HepG2 (cell line): ENCODE data around the gene IQCN. TPM values are rescaled to one million over a fixed set of nuclear protein-coding genes. Genes with fewer than 3 reads are reported as not detected.
A peak's percentile ranks its signal among the peaks of the same experiment; 100 is the strongest.

Experiments
- CCAR2 ChIP-seq: fragments of 200-400 bp; formaldehyde crosslinking; optimal IDR thresholded peaks from 2 replicates; pipeline ENCODE3; 2018; ENCODE audit warnings: low read depth, mild to moderate bottlenecking, low read length, moderate library complexity
- CCDC6 ChIP-seq: sonication (generic); formaldehyde crosslinking; IDR thresholded peaks from 2 replicates; pipeline ENCODE4 v1.8.1; 2022; ENCODE audit warnings: mild to moderate bottlenecking, missing genetic modification reagents, moderate library complexity
- CENPT ChIP-seq: sonication (generic); formaldehyde crosslinking; IDR thresholded peaks from 2 replicates; pipeline ENCODE4 v1.8.0; 2022; ENCODE audit warnings: low read depth, mild to moderate bottlenecking, moderate library complexity, missing genetic modification reagents
- HDAC6 ChIP-seq: fragments of 200-600 bp; sonication (generic); IDR thresholded peaks from 2 replicates; pipeline ENCODE4 v1.7.0; 2017; ENCODE audit warnings: mild to moderate bottlenecking, antibody characterized with exemption, low read length, low read depth
- IKZF1 ChIP-seq: fragments of 450-650 bp; IDR thresholded peaks from 2 replicates; pipeline ENCODE4 v1.7.1; 2016
- IRX3 ChIP-seq: sonication (generic); formaldehyde crosslinking; IDR thresholded peaks from 2 replicates; pipeline ENCODE4 v1.8.1; 2023; ENCODE audit warnings: mild to moderate bottlenecking, low read depth, missing genetic modification reagents, borderline replicate concordance
- KAT8 ChIP-seq: IDR thresholded peaks from 2 replicates; pipeline ENCODE4 v1.6.1; 2016; ENCODE audit warnings: missing genetic modification reagents, missing compliant biosample characterization
- MLLT10 ChIP-seq: sonication (generic); formaldehyde crosslinking; IDR thresholded peaks from 2 replicates; pipeline ENCODE4 v1.4.0; 2020; ENCODE audit warnings: missing genetic modification reagents
- NFYB ChIP-seq: sonication (generic); formaldehyde crosslinking; IDR thresholded peaks from 2 replicates; pipeline ENCODE4 v1.4.0; 2020; ENCODE audit warnings: missing genetic modification reagents
- POLR2AphosphoS5 ChIP-seq: IDR thresholded peaks from 2 replicates; pipeline ENCODE4 v1.6.1; 2012; ENCODE audit warnings: low read depth, low read length
- RBAK ChIP-seq: sonication (generic); formaldehyde crosslinking; IDR thresholded peaks from 2 replicates; pipeline ENCODE4 v1.5.1; 2020; ENCODE audit warnings: mild to moderate bottlenecking, missing genetic modification reagents
- SUZ12 ChIP-seq: fragments of 150-350 bp; IDR thresholded peaks from 2 replicates; pipeline ENCODE4 v1.6.1; 2014; ENCODE audit warnings: low read depth, low read length
- TEAD2 ChIP-seq: sonication (generic); formaldehyde crosslinking; IDR thresholded peaks from 2 replicates; pipeline ENCODE4 v1.9.0; 2021; ENCODE audit warnings: missing genetic modification reagents
- ZFP62 ChIP-seq: sonication (generic); formaldehyde crosslinking; IDR thresholded peaks from 2 replicates; pipeline ENCODE4 v1.4.0; 2020; ENCODE audit warnings: missing genetic modification reagents
- ZKSCAN8 ChIP-seq: IDR thresholded peaks from 2 replicates; pipeline ENCODE4 v1.6.1; 2016; ENCODE audit warnings: borderline replicate concordance, missing genetic modification reagents, missing compliant biosample characterization
- ZNF10 ChIP-seq: sonication (generic); formaldehyde crosslinking; IDR thresholded peaks from 2 replicates; pipeline ENCODE4 v1.4.0; 2020; ENCODE audit warnings: mild to moderate bottlenecking, low read depth, missing genetic modification reagents, borderline replicate concordance
- ZNF549 ChIP-seq: sonication (generic); formaldehyde crosslinking; IDR thresholded peaks from 2 replicates; pipeline ENCODE4 v1.5.0; 2020; ENCODE audit warnings: missing genetic modification reagents
- ZNF644 ChIP-seq: IDR thresholded peaks from 2 replicates; pipeline ENCODE4 v1.6.1; 2016; ENCODE audit warnings: low read depth
- ZNF773 ChIP-seq: sonication (generic); formaldehyde crosslinking; IDR thresholded peaks from 2 replicates; pipeline ENCODE4 v1.4.0; 2020; ENCODE audit warnings: missing genetic modification reagents, borderline replicate concordance
- polyA plus RNA-seq, 8 experiments: library from polyadenylated mRNA; depleted of rRNA in 3 of 8; stranded (reverse) in 7 of 8; unstranded in 1 of 8; fragments of >200 nt; fragmentation: Illumina TruSeq in 4 of 8; extraction: Trizol in 4 of 8; gene quantifications; 2 replicates each; pipeline versions ENCODE4 v1.2.1 to v1.2.3, GENCODE V29; 2011 to 2016; ENCODE audit warnings: low read depth in 4 of 8, missing spikeins in 1 of 8, mixed read lengths in 1 of 8; ENCODE audit not compliant: insufficient read depth in 1 of 8
- total RNA-seq, 5 experiments: library from RNA; depleted of rRNA; stranded (reverse); fragments of >200 nt; fragmentation: Illumina TruSeq; extraction: Trizol; gene quantifications; 2 replicates each; pipeline ENCODE4 v1.2.3, GENCODE V29; 2016; ENCODE audit warnings: low read depth in 1 of 5
- TF ChIP-seq, protein P1 (sequence below): sonication (generic); formaldehyde crosslinking; IDR thresholded peaks from 2 replicates; pipeline ENCODE4 v1.4.0; 2020; ENCODE audit warnings: missing genetic modification reagents
- TF ChIP-seq, protein P2 (sequence below): sonication (generic); formaldehyde crosslinking; IDR thresholded peaks from 2 replicates; pipeline ENCODE4 v1.5.1; 2020; ENCODE audit warnings: mild to moderate bottlenecking, missing genetic modification reagents, borderline replicate concordance
- TF ChIP-seq, protein P3 (sequence below): IDR thresholded peaks from 2 replicates; pipeline ENCODE4 v1.6.1; 2016
- TF ChIP-seq, protein P4 (sequence below): sonication (generic); formaldehyde crosslinking; IDR thresholded peaks from 2 replicates; pipeline ENCODE4 v1.5.0; 2020; ENCODE audit warnings: mild to moderate bottlenecking, missing genetic modification reagents

Gene IQCN
- total and polyA plus RNA-seq, 2 of the 13 experiments (the other 11 are each of a cell fraction or from before 2014, with no cell fraction given) = 0.04 to 0.18 TPM

DNA sequence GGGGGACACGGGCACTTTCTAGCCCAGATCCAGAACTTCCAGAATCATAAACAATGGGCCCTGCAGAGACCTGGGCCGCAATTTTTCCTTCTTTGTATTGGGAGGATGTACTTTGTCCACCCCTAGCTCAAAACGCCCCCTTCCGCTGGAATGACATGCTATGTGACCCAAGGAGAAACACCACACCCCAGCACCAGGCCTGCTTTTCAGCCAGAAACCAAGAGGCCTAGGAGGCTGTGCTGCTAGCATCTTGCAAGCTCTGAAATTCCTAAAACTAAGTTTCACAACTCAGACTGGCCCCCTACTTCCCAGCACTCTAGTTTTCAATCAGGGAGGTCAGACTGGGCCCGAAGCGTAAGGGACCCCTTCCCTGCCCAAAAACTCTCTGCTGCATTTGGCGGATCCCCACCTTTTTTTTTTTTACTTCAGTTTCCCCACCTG lies 48.1 kb upstream of the IQCN start (continued):
- TF ChIP-seq, protein P1, sequence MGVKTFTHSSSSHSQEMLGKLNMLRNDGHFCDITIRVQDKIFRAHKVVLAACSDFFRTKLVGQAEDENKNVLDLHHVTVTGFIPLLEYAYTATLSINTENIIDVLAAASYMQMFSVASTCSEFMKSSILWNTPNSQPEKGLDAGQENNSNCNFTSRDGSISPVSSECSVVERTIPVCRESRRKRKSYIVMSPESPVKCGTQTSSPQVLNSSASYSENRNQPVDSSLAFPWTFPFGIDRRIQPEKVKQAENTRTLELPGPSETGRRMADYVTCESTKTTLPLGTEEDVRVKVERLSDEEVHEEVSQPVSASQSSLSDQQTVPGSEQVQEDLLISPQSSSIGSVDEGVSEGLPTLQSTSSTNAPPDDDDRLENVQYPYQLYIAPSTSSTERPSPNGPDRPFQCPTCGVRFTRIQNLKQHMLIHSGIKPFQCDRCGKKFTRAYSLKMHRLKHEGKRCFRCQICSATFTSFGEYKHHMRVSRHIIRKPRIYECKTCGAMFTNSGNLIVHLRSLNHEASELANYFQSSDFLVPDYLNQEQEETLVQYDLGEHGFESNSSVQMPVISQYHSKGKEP (CRISPR knock-in tag) = no peak
- no peak for TF ChIP-seq RBAK (CRISPR knock-in tag)
- TF ChIP-seq ZNF10 (CRISPR knock-in tag) = no peak
- TF ChIP-seq ZKSCAN8 (CRISPR knock-in tag) = no peak
- no peak for TF ChIP-seq ZNF773 (CRISPR knock-in tag)
- TF ChIP-seq, protein P2, sequence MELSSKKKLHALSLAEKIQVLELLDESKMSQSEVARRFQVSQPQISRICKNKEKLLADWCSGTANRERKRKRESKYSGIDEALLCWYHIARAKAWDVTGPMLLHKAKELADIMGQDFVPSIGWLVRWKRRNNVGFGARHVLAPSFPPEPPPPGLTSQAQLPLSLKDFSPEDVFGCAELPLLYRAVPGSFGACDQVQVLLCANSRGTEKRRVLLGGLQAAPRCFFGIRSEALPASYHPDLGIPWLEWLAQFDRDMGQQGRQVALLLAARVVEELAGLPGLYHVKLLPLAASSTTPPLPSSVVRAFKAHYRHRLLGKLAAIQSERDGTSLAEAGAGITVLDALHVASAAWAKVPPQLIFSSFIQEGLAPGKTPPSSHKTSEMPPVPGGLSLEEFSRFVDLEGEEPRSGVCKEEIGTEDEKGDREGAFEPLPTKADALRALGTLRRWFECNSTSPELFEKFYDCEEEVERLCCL (CRISPR knock-in tag) = no peak
- no peak for TF ChIP-seq ZNF549 (CRISPR knock-in tag)
- TF ChIP-seq MLLT10 = no peak
- TF ChIP-seq SUZ12 = no peak
- TF ChIP-seq IKZF1 = no peak
- TF ChIP-seq IRX3 = no peak
- TF ChIP-seq TEAD2 (CRISPR knock-in tag) = no peak
- no peak for TF ChIP-seq CENPT (CRISPR knock-in tag)
- TF ChIP-seq HDAC6 = no peak
- TF ChIP-seq, protein P3, sequence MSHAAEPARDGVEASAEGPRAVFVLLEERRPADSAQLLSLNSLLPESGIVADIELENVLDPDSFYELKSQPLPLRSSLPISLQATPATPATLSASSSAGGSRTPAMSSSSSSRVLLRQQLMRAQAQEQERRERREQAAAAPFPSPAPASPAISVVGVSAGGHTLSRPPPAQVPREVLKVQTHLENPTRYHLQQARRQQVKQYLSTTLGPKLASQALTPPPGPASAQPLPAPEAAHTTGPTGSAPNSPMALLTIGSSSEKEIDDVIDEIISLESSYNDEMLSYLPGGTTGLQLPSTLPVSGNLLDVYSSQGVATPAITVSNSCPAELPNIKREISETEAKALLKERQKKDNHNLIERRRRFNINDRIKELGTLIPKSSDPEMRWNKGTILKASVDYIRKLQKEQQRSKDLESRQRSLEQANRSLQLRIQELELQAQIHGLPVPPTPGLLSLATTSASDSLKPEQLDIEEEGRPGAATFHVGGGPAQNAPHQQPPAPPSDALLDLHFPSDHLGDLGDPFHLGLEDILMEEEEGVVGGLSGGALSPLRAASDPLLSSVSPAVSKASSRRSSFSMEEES = no peak; the same call in 1 of the 2 replicates
- TF ChIP-seq CCAR2 = no peak
- TF ChIP-seq, protein P4, sequence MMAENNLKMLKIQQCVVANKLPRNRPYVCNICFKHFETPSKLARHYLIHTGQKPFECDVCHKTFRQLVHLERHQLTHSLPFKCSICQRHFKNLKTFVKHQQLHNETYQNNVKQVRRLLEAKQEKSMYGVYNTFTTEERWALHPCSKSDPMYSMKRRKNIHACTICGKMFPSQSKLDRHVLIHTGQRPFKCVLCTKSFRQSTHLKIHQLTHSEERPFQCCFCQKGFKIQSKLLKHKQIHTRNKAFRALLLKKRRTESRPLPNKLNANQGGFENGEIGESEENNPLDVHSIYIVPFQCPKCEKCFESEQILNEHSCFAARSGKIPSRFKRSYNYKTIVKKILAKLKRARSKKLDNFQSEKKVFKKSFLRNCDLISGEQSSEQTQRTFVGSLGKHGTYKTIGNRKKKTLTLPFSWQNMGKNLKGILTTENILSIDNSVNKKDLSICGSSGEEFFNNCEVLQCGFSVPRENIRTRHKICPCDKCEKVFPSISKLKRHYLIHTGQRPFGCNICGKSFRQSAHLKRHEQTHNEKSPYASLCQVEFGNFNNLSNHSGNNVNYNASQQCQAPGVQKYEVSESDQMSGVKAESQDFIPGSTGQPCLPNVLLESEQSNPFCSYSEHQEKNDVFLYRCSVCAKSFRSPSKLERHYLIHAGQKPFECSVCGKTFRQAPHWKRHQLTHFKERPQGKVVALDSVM (CRISPR knock-in tag) = 0 out of 2 replicates have a peak, but pooled peaks have one; percentile 8
- no peak for TF ChIP-seq NFYB (CRISPR knock-in tag)
- no peak for TF ChIP-seq CCDC6
- TF ChIP-seq KAT8 (CRISPR knock-in tag) = peak; percentile 27; the same call in 1 of the 2 replicates
- no peak for TF ChIP-seq ZFP62 (CRISPR knock-in tag)
- peak; percentile 18; the same call in 1 of the 2 replicates for TF ChIP-seq POLR2AphosphoS5
- no peak for TF ChIP-seq ZNF644 (CRISPR knock-in tag)
